Measurements from ENCODE around the gene CLEC19A.

The CLEC19A gene

DNA sequence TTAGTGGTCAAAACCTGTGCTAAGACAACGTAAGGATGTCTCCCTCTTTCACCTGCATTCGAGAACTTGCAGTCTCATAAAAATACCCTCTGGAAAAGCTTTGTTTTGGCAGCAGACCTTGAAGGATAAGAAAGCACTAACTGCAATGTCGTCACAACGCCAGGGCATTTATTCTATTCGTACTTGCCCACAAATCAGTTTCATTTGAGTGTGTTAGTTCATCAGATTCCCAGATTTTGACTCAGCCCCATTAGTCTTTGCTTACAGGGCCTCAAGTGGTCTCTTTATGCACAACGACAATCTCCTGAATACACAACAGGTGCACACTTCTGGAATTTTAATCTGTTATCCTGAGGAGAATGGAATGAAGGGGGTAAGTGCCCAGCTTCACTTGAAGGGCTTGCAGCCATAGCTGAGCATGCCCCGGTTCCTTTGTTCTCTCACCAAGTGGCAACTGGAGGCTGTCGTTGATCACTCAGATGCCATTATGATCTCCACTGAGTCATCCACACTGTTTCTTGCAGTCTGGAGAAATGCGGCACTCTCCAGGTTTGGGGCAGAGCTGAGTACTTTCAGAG is 58.8 kb downstream of the CLEC19A start:
- no peak for TF ChIP-seq EZH2phosphoT487 (IDR thresholded peaks at IDR 0.05; ENCODE audit: borderline replicate concordance)
- TF ChIP-seq, protein P1, sequence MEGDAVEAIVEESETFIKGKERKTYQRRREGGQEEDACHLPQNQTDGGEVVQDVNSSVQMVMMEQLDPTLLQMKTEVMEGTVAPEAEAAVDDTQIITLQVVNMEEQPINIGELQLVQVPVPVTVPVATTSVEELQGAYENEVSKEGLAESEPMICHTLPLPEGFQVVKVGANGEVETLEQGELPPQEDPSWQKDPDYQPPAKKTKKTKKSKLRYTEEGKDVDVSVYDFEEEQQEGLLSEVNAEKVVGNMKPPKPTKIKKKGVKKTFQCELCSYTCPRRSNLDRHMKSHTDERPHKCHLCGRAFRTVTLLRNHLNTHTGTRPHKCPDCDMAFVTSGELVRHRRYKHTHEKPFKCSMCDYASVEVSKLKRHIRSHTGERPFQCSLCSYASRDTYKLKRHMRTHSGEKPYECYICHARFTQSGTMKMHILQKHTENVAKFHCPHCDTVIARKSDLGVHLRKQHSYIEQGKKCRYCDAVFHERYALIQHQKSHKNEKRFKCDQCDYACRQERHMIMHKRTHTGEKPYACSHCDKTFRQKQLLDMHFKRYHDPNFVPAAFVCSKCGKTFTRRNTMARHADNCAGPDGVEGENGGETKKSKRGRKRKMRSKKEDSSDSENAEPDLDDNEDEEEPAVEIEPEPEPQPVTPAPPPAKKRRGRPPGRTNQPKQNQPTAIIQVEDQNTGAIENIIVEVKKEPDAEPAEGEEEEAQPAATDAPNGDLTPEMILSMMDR (conservative IDR thresholded peaks at IDR 0.05; ENCODE audit: low read length), result no peak
- Histone ChIP-seq H4K20me1 (ENCODE audit: insufficient read depth, low read length, poor library complexity, severe bottlenecking) (no peaks in the 10 kb centered on the region), H2AFZ (ENCODE audit: low read length) (no peak overlapping the region), H3K4me2 (ENCODE audit: low read depth, low read length, poor library complexity, severe bottlenecking) (no peak overlapping the region), H3K9me2 (replicated peaks; ENCODE audit: low read depth, low read length) (no peaks in the 10 kb centered on the region), H3F3A (ENCODE audit: low read depth) (no peaks in the 10 kb centered on the region), H3K4me1 (ENCODE audit: insufficient read depth, low read length, poor library complexity, severe bottlenecking) (no peaks in the 10 kb centered on the region), H3K79me2 (ENCODE audit: insufficient read depth, low read length) (no peaks in the 10 kb centered on the region), H3K9me3 (ENCODE audit: insufficient read depth, low read depth, low read length) (peaks cover 6% of the 10 kb centered on the region; the same call in 1 of the 2 replicates), H3K36me3 (ENCODE audit: insufficient read depth, low read length) (no peaks in the 10 kb centered on the region), H3K4me3 (ENCODE audit: low read length, poor library complexity, severe bottlenecking) (no peak overlapping the region), H3K27me3 (ENCODE audit: insufficient read depth, low read length, poor library complexity, severe bottlenecking) (no peaks in the 10 kb centered on the region), H3K9ac (ENCODE audit: low read depth, low read length, poor library complexity, severe bottlenecking) (no peak overlapping the region)

DNA sequence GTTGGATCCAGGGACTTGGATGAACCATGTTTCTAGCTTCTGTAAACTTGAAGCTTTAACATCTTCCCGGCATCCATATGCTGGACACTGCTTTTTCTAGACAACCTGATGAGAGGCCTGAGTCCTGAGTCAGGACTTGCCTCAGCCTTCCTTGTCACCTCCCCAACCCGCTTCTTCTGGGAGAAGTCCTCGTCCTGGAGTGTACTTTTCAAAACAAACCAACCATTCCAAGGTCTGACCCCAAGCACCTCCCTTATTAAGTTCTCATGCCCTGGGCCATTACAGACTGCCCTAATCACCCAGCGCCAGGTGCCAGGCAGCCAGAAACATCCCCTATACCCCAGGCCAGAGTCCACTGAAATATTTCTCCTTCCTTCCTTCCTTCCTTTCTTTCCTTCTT is 59.4 kb downstream of the CLEC19A start:
- H3K79me2 ChIP-seq (ENCODE audit: insufficient read depth, low read length), result no peaks in the 10 kb centered on the region
- no peaks in the 10 kb centered on the region for H3K36me3 ChIP-seq (ENCODE audit: insufficient read depth, low read length)
- H3K9ac ChIP-seq (ENCODE audit: low read depth, low read length, poor library complexity, severe bottlenecking), result no peak overlapping the region
- no peaks in the 10 kb centered on the region for H3F3A ChIP-seq (ENCODE audit: low read depth)
- H3K4me3 ChIP-seq (ENCODE audit: low read length, poor library complexity, severe bottlenecking), result no peak overlapping the region
- TF ChIP-seq, protein P1 (conservative IDR thresholded peaks at IDR 0.05; ENCODE audit: low read length), result no peak
- TF ChIP-seq EZH2phosphoT487 (IDR thresholded peaks at IDR 0.05; ENCODE audit: borderline replicate concordance), result no peak
- H3K27me3 ChIP-seq (ENCODE audit: insufficient read depth, low read length, poor library complexity, severe bottlenecking), result no peaks in the 10 kb centered on the region
- no peak overlapping the region for H3K4me2 ChIP-seq (ENCODE audit: low read depth, low read length, poor library complexity, severe bottlenecking)
- no peak overlapping the region for H2AFZ ChIP-seq (ENCODE audit: low read length)
- H3K9me2 ChIP-seq (replicated peaks; ENCODE audit: low read depth, low read length), result no peaks in the 10 kb centered on the region
- no peaks in the 10 kb centered on the region for H4K20me1 ChIP-seq (ENCODE audit: insufficient read depth, low read length, poor library complexity, severe bottlenecking)
- no peaks in the 10 kb centered on the region for H3K4me1 ChIP-seq (ENCODE audit: insufficient read depth, low read length, poor library complexity, severe bottlenecking)
- H3K9me3 ChIP-seq (ENCODE audit: insufficient read depth, low read depth, low read length), result peaks cover 2% of the 10 kb centered on the region; the same call in 1 of the 2 replicates

DNA sequence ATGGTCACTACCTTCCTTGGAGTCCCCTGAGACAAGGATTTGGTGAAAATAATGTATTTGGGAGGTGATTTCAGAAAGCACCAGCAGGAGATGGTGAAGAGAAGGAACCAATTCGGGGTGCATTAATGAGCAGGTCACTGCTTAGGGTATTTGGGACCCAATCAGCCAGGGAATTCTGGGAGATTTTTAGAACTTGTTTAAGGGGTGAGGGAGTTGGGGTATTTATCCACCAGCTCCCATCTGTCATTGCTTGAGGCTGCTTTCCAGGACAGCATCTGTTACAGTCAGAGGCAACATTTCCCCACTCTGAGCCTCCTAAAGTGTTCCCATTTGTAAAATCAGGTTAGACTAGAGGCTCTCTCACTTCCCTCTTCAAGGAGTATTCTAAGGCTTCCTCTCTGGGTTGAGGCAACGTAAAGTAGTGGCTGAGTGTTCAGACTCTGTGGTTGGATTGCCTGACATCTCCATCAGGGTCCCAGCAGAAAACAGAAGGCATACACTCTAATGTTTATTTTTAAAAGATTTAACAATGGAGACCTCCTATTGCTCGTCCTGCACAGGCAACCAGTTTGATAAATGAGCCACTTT is 60.9 kb downstream of the CLEC19A start:
- Histone ChIP-seq H3K79me2 (ENCODE audit: insufficient read depth, low read length) (no peaks in the 10 kb centered on the region), H2AFZ (ENCODE audit: low read length) (no peak overlapping the region), H3K36me3 (ENCODE audit: insufficient read depth, low read length) (no peaks in the 10 kb centered on the region), H3K9ac (ENCODE audit: low read depth, low read length, poor library complexity, severe bottlenecking) (no peak overlapping the region), H4K20me1 (ENCODE audit: insufficient read depth, low read length, poor library complexity, severe bottlenecking) (no peaks in the 10 kb centered on the region), H3K4me3 (ENCODE audit: low read length, poor library complexity, severe bottlenecking) (no peak overlapping the region), H3K4me1 (ENCODE audit: insufficient read depth, low read length, poor library complexity, severe bottlenecking) (no peaks in the 10 kb centered on the region), H3K9me2 (replicated peaks; ENCODE audit: low read depth, low read length) (no peaks in the 10 kb centered on the region), H3K27me3 (ENCODE audit: insufficient read depth, low read length, poor library complexity, severe bottlenecking) (no peaks in the 10 kb centered on the region), H3K4me2 (ENCODE audit: low read depth, low read length, poor library complexity, severe bottlenecking) (no peak overlapping the region), H3F3A (ENCODE audit: low read depth) (no peaks in the 10 kb centered on the region), H3K9me3 (ENCODE audit: insufficient read depth, low read depth, low read length) (peaks cover 2% of the 10 kb centered on the region; the same call in 1 of the 2 replicates)
- TF ChIP-seq, protein P1 (conservative IDR thresholded peaks at IDR 0.05; ENCODE audit: low read length), result no peak
- no peak for TF ChIP-seq EZH2phosphoT487 (IDR thresholded peaks at IDR 0.05; ENCODE audit: borderline replicate concordance)

Measured in Loucy (cell line).